CD4-positive, alpha-beta T cell (primary cell): Measurements from ENCODE around the gene TNS1. TPM values are rescaled to one million over a fixed set of nuclear protein-coding genes. Genes with fewer than 3 reads are reported as not detected.

Source experiments
- ATAC-seq: fragments of 200-7000 bp; cut with Tn5 transposase; one replicate; pipeline ENCODE4 v1.10.0; 2022; ENCODE audit warnings: mild to moderate bottlenecking; ENCODE audit not compliant: poor library complexity
- CTCF ChIA-PET: fragments of 350-600 bp; sonication (Branson Sonifier 250); formaldehyde crosslinking; loops from one replicate; lab custom pipeline; 2021; ENCODE audit warnings: antibody characterized with exemption, inconsistent platforms; lab: Charles Lee
- POLR2A ChIA-PET: fragments of 350-600 bp; sonication (Branson Sonifier 250); formaldehyde crosslinking; loops from one replicate; lab custom pipeline; 2021; ENCODE audit warnings: antibody characterized with exemption, inconsistent platforms; lab: Charles Lee
- DNase-seq, 14 experiments: peaks; one replicate each; pipeline ENCODE4 v3.0.0-alpha.2; 2013 to 2020; ENCODE audit warnings: mixed read lengths in 2 of 14
- H3K27ac ChIP-seq, 2 donors: one replicate each; pipeline versions ENCODE4 v1.5.1 to v1.7.0; 2013; ENCODE audit warnings: low read length in 2 of 2, low read depth in 1 of 2, mild to moderate bottlenecking in 1 of 2
- H3K27me3 ChIP-seq, 2 experiments: 1 replicate in 1 of 2; 2 replicates in 1 of 2; pipeline versions ENCODE4 v1.6.1 to v1.7.0; 2013; ENCODE audit warnings: low read length in 2 of 2, control low read depth in 1 of 2, mild to moderate bottlenecking in 1 of 2, moderate library complexity in 1 of 2; ENCODE audit not compliant: insufficient read depth in 2 of 2, control insufficient read depth in 1 of 2
- H3K36me3 ChIP-seq: one replicate; pipeline ENCODE4 v1.6.1; 2013; ENCODE audit warnings: low read length, control low read depth; ENCODE audit not compliant: insufficient read depth
- H3K4me1 ChIP-seq: one replicate; pipeline ENCODE4 v1.6.1; 2013; ENCODE audit warnings: low read length, control low read depth; ENCODE audit not compliant: insufficient read depth
- H3K4me3 ChIP-seq: one replicate; pipeline ENCODE4 v1.5.1; 2013; ENCODE audit warnings: mild to moderate bottlenecking, low read length, moderate library complexity
- H3K9me3 ChIP-seq, 2 experiments: 1 replicate in 1 of 2; 2 replicates in 1 of 2; pipeline versions ENCODE4 v1.6.1 to v1.7.0; 2013; ENCODE audit warnings: low read length in 2 of 2, mild to moderate bottlenecking in 2 of 2, control low read depth in 1 of 2, moderate library complexity in 1 of 2; ENCODE audit not compliant: control insufficient read depth in 1 of 2, insufficient read depth in 1 of 2
- H3K27ac Mint-ChIP-seq: one replicate; pipeline ENCODE4 v1.8.0; 2020; ENCODE audit warnings: mixed read lengths
- H3K27me3 Mint-ChIP-seq: one replicate; pipeline ENCODE4 v1.8.0; 2021; ENCODE audit warnings: mixed read lengths
- H3K36me3 Mint-ChIP-seq: one replicate; pipeline ENCODE4 v1.8.0; 2021; ENCODE audit warnings: low read depth, mixed read lengths
- H3K4me1 Mint-ChIP-seq: one replicate; pipeline ENCODE4 v1.8.0; 2021; ENCODE audit warnings: low read depth, mixed read lengths
- H3K4me3 Mint-ChIP-seq: one replicate; pipeline ENCODE4 v1.8.0; 2020; ENCODE audit warnings: mild to moderate bottlenecking, mixed read lengths
- H3K9me3 Mint-ChIP-seq: one replicate; pipeline ENCODE4 v1.8.0; 2020; ENCODE audit warnings: mixed read lengths
- intact Hi-C, 2 experiments: fragments of 100-400 bp; cut with DNase I in 1 of 2; cut with micrococcal nuclease in 1 of 2; formaldehyde crosslinking; loops; one replicate each; pipeline versions ENCODE4 v1.15.1 to v1.9.0; 2023 to 2025; cut with DNase I, micrococcal nuclease
- total RNA-seq, 174 experiments: library from RNA in 2 of 174; stranded (reverse) in 2 of 174; gene quantifications; one replicate each; pipeline ENCODE4 v1.2.3 and lab custom pipeline; 2021 to 2026
- TF ChIP-seq, protein P1 (sequence below): fragments of 200-600 bp; IDR thresholded peaks from one replicate; pipeline ENCODE4 v1.8.0; 2022; ENCODE audit warnings: antibody characterized with exemption, mild to moderate bottlenecking

The TNS1 gene
- total RNA-seq, 2 experiments from 2014 or later = 0.25 to 0.34 TPM

DNA sequence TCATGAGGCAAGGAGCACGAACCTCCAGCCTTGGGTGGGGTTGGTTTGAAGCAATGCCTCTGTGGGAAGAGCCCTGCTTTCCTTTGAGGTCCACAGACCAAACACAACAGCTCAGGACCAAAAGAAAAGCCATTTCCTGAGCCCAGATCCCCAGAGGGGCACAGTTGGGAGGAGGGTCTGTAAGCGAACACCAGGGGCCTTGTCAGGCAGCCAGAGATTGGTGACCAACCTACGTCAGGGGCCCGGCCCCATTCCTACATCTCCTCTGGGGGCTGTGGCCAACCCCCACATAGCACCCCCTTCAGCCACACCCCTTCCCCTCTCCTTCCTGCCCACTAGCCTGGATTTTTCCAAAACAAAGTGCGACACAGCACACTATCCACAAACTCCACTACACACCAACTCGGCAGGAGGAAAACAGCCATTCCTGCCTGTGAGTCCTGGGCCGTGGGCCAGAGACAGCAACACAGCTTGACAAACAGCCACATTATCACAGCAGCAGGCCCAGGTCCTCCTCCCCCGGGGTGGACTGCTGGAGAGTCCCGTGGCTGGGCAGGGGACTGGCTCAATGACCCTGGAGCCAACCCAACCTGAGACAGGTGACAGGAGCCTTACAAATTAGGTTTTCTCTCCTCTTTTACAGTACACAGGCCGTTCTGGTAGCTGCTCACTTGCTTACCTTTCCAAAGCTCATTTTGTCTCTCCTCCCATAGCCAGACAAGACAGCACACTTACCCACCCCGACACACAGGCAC, 98.8 kb downstream of the TNS1 start:
- peaks cover 4 to 22% of the 10 kb centered on the region in 2 experiments for H3K27me3 ChIP-seq
- no peak overlapping the region for H3K4me3 ChIP-seq
- ChIA-PET POLR2A (no interaction called here), CTCF (no interaction called here)
- Mint-ChIP-seq H3K4me3 (no peak overlapping the region), H3K9me3 (no peaks in the 10 kb centered on the region), H3K27ac (no peak overlapping the region), H3K4me1 (no peaks in the 10 kb centered on the region), H3K27me3 (peaks cover 30% of the 10 kb centered on the region), H3K36me3 (no peaks in the 10 kb centered on the region)
- no peaks in the 10 kb centered on the region for H3K4me1 ChIP-seq
- peaks cover 0 to 6% of the 10 kb centered on the region in 2 experiments for H3K9me3 ChIP-seq
- DNase-seq (no peak), ATAC-seq (no peak)
- TF ChIP-seq, protein P1, sequence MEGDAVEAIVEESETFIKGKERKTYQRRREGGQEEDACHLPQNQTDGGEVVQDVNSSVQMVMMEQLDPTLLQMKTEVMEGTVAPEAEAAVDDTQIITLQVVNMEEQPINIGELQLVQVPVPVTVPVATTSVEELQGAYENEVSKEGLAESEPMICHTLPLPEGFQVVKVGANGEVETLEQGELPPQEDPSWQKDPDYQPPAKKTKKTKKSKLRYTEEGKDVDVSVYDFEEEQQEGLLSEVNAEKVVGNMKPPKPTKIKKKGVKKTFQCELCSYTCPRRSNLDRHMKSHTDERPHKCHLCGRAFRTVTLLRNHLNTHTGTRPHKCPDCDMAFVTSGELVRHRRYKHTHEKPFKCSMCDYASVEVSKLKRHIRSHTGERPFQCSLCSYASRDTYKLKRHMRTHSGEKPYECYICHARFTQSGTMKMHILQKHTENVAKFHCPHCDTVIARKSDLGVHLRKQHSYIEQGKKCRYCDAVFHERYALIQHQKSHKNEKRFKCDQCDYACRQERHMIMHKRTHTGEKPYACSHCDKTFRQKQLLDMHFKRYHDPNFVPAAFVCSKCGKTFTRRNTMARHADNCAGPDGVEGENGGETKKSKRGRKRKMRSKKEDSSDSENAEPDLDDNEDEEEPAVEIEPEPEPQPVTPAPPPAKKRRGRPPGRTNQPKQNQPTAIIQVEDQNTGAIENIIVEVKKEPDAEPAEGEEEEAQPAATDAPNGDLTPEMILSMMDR = no peak
- intact Hi-C loops = no loop called here
- H3K36me3 ChIP-seq = no peaks in the 10 kb centered on the region
- no peak overlapping the region for H3K27ac ChIP-seq

DNA sequence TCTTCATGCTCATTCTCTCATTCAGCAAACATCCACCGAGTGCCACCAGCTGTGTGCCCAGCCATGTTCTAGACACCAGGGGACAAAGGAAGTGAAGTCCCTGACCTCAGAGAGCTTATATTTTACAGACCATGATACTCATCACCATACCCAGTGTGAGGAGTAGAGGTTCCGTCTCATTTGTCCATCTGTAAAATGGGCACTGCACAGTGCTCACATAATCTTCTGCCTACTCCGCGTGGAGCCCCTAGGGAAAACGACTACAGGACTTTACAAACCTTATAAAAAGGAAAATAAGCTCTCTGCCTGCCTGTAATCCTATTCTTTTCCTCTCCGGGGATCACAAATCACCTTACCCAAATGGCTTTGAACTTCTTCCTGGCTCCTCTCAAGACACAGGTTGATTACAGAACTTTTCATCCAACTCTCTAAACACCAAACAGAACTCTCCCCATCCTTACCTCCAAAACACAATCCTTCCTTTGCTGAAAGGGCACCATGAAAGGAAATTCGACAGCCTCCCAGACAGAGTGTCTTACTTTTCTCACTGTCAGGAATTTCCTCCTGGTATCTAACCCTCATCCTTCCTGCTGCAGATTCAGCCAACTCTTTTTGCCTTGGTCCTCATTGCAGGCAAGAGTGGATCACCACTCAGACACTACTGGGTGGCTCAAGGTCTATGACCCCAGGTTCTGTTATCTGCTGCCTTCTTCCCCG, 99.5 kb downstream of the TNS1 start:
- H3K4me3 ChIP-seq = no peak overlapping the region
- ATAC-seq (no peak), DNase-seq (no peak)
- CTCF ChIA-PET = no interaction called here
- Mint-ChIP-seq H3K36me3 (no peaks in the 10 kb centered on the region), H3K27me3 (peaks cover 30% of the 10 kb centered on the region), H3K4me1 (no peaks in the 10 kb centered on the region), H3K9me3 (no peaks in the 10 kb centered on the region), H3K4me3 (no peak overlapping the region), H3K27ac (no peak overlapping the region)
- H3K4me1 ChIP-seq = no peaks in the 10 kb centered on the region
- H3K27me3 ChIP-seq = peaks cover 4 to 22% of the 10 kb centered on the region in 2 experiments
- no peaks in the 10 kb centered on the region for H3K36me3 ChIP-seq
- H3K27ac ChIP-seq = no peak overlapping the region
- POLR2A ChIA-PET = no interaction called here
- TF ChIP-seq, protein P1 = no peak
- H3K9me3 ChIP-seq = peaks cover 0 to 6% of the 10 kb centered on the region in 2 experiments
- intact Hi-C loops = no loop called here

DNA sequence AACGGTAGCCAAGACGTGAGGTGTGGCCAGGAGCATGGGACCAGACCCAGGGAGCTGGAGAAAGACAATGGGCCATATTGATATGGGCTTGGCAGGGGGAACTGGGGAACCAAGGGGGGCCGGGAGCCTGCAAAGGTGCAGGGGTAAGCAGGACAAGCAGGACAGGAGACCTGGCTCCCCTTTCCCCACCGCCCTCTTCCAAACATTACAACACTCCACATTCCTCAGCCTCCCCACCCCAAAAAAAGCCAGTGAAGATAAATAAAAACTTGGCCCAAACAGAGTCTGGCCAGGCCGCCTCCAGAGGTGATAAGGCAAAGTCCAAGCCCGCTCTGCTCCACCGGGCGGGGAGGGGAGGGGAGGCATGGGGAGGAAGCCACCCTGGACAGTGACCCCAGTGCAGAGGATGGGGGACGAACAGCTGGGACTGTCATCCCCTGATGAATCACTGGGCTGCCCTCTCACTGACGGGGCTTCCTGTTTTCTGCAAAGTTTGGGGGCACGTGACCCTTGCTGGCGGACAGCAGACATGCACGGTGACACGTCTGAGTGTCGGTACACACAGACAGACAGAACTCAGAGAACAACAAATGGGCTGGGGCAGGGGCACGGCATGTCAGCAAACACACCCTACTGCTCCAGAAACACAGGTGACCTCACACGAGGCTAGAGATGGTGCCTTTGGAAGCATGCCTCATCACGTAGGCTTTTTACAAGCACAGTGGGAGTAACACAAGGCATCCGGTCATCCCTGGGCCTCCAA, 100.2 kb downstream of the TNS1 start:
- ATAC-seq (no peak), DNase-seq (peak in 3 of 14 experiments; percentile 7 to 79 (median 67))
- no peaks in the 10 kb centered on the region for H3K4me1 Mint-ChIP-seq
- no peak overlapping the region for H3K4me3 Mint-ChIP-seq
- ChIA-PET CTCF (no interaction called here), POLR2A (no interaction called here)
- H3K27ac ChIP-seq = no peak overlapping the region
- TF ChIP-seq, protein P1 = no peak
- no peaks in the 10 kb centered on the region for H3K36me3 Mint-ChIP-seq
- peaks cover 24% of the 10 kb centered on the region for H3K27me3 Mint-ChIP-seq
- H3K9me3 ChIP-seq = peaks cover 0 to 6% of the 10 kb centered on the region in 2 experiments
- intact Hi-C loops = no loop called here
- no peaks in the 10 kb centered on the region for H3K9me3 Mint-ChIP-seq
- H3K27ac Mint-ChIP-seq = no peak overlapping the region
- H3K27me3 ChIP-seq = peaks cover 4 to 22% of the 10 kb centered on the region in 2 experiments
- no peaks in the 10 kb centered on the region for H3K4me1 ChIP-seq
- H3K36me3 ChIP-seq = no peaks in the 10 kb centered on the region
- H3K4me3 ChIP-seq = no peak overlapping the region
